HG03342 (cell line): ENCODE measurements around the gene ELAVL1.

Source experiments
- ATAC-seq: cut with Tn5 transposase; IDR thresholded peaks from one replicate; pipeline ENCODE4 v1.9.1; 2021; ENCODE audit warnings: mild to moderate bottlenecking, moderate library complexity; ENCODE audit not compliant: unreplicated experiment

Gene ELAVL1

DNA sequence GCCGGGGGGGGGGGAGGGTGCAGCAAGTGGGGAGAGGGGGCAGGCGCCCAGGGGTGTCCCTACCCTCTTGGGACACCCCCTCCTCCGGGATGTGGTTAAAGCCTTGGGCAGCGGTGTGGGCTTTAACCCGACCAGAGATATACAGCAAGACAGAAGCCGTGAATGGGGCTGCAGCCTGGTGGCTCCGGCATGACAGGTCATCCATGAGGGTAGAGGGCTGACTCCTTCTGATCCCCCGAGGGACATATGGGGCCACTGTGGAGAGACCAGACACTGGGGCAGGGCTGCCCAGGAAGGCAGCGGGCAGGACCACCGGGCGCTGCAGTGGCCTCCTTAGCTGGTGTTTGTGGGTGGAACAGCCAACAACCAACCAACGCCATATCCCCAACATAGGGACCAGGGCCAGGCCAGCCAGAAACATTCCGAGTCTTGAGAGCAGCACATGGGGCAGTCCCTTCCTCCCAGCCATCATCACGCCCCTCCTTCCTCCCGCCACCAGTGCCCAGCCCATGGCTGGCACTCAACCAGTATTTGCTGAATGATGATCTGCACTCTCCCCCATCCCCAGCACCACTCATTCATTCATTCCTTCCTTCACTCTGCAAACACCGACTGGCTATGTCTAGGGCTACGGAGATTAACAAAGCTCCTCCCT lies 18.2 kb downstream of the ELAVL1 start:
- ATAC-seq: no peak

DNA sequence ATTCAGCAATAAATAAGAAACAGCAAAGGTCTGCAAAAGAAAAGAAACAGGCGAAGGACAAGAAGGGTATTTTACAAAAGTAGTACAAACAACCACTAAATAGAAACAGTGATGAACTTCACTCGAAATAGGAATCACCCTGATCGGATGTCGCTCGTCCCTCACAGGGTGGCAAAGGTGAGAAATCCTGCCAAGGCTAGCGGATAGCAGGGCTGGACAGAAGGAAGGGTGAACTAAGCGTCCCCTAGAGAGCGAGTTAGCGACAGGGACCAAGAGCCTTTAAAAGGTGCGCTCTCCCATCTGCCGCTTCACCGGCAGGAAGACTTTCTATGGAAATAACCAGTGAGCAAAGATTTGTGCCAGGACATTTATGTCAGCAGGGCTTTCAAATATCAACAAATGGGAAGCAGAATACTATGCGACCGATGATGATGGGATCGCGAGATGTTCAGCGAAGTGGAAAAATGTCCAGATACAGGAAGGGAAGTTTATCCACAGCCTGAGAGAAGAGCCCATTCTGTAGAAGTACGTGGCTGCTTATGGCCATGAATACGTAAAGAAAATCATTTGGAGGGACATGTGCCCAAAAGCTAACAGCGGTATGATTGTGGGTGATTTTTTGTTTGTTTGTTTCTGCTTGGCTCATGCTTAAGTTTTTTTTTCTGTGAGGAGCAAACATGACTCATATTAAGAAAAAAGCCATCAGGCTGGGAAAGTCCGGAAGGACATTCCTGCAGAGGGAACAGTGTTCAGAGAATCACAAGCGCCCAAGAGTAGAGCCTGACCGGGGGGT lies 18.9 kb downstream of the ELAVL1 start:
- no peak for ATAC-seq

DNA sequence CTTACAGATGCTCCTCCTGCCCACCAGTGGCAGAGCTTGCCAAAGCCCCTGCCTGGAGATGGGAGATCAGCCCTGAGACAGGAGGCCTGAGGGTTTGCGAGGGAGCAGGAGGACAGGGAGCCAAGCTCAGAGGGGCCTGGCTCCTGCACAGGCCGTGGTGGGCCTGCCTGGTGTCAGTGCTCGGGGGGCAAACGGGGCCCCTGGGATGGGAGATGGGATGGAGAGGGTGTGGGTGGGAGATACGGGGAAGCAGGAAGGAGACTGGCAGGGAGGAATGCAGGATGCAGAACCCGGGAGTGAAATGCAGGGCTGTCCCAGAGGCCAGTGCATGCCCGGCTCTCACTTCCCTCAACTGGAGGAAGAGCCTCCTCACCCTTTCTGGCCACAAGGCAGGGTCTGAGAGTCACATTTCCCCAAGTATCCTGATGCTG lies 19.9 kb downstream of the ELAVL1 start:
- ATAC-seq: no peak

DNA sequence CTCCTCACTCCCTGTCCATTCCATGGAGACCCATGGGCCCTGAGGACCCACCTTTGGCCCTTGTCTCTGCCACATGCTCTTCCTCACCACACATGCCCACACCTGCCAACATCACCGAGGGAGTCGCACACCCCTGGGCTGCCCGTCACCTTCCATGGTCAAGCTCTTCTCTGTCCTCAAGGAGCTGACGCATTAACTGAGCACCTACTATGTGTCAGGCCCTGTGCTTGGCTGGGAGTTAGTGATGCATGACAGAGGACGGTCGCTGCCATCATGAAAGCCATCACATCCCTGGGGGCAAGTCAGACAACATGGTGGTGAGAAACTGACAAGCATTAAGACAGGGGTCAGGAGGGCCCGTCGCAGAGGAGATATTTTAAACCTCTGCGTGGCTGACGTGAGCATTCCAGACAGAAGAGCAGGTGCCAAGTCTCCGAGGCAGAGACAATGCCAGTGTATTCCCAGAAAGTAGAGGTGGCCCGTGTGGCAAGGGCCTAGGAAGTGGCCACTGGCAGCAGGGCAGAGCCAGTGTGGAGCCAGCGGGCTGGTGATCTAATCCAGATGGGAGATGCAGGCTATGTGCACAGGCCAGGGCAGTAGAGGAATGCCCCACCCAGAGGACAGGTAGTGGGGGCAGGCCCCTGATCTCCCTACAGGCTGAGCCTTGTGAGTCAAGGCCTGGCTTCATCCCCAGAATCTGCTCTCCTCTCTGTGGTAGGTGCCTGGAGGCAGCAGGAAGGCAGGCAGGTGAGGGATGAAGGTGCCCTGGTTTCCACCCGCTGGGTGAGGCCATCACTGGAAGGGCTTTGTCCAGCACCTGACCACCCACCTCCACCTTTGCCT lies 21.2 kb downstream of the ELAVL1 start:
- ATAC-seq: no peak

DNA sequence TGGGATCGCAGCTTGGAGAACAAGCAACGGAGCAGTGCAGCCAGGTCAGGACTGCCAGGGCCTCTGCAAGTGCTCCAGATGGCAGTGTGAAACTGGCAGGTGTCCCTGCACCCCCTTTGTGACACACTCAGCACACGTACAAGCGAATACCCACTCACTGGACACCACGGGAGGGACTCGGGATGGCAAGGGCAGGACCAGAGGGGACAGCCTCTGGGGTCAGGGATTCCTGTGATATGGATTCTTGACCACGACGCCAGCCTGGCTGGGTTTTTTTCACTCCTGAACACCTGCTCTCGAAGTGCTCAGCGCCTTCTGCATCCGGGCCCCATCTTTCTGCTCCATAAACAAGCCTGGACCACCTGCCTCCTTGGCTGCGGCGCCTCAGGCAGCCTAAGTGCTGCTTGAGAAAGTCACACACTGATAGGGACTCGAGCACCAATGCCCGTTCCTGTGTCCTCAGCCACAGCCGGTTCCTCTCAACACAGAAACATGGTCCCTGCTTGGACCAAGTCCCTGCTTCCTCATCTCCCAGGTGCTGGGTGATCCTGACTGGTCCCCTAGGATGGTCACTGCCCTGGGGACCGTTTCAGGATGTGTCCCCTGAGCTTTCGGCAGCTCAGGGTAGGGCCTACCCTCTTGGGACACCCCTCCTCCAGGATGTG lies 22.0 kb downstream of the ELAVL1 start:
- ATAC-seq: no peak

DNA sequence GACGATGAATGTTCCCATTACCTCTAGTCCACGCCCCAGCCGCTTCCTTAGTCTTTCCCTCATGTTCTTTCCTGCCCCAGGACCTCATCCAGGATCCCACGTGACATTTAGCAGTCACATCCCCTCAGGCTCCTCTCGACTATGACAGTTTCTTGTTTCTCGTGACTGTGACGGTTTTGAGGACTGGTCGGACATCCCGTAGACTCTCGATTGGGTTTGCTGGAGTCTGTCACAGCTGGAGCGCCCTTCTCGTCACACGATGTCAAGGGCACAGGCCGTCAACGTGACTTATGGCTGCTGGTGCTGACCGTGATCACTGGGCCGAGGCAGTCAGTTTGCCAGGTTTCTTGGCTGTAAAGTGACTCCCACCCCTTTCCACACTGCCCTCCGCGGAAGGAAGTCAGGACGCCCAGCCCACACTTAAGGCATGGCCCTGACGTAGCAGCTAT lies 22.8 kb downstream of the ELAVL1 start:
- ATAC-seq: no peak

DNA sequence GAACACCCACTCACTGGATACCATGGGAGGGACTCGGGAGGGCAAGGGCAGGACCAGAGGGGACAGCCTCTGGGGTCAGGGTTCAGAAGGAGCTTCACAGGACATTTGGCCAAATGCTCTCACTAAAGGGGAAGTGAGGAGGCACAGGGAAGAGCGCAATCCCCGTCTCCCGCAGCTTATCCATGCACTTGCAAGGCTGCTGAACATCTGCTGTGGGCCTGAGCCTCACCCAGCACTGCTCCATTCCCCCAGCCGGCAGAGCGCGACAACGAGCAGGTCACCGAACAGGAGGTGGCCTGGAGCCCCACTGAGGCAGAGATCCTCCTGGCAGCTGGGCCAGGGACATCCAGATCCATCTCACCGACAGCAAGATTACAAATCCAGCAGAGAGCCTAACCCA lies 23.3 kb downstream of the ELAVL1 start:
- no peak for ATAC-seq

DNA sequence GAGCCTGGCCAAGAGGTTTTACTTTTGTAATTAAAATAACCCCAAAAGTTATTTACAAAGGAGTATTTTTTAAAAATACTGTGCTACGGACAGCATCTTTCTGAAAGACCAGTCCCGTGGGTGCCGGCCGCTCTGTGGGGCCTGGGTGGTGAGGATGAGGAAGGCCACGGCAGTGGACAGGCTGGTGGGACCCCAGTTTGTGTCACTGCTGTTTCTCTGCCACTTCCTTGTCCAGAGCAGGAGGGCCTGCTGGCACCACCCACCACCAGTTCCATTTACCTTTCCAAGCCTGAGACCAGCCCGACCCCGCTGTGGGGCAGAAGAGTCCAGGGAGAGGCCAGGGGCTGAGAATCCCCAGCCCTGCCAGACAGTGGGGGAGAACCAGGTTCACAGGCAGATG lies 23.8 kb downstream of the ELAVL1 start:
- no peak for ATAC-seq

DNA sequence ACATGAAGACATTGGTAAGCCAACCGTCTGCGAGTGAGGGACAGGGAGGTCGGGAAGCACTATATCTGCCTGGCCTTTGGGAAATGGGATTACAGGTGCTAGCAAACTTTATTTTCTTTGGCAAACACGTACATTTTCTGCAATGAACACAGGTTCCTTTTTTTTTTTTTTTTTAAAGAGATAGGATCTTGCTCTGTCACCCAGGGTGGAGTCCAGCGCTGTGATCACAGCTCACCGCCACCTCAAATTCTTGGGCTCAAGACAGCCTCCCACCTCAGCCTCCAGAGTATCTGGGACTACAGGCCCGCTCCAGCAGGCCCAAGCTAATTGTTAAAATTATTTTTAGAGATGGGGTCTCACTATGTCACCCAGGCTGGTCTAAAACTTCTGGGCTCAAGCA lies 24.2 kb downstream of the ELAVL1 start:
- no peak for ATAC-seq

DNA sequence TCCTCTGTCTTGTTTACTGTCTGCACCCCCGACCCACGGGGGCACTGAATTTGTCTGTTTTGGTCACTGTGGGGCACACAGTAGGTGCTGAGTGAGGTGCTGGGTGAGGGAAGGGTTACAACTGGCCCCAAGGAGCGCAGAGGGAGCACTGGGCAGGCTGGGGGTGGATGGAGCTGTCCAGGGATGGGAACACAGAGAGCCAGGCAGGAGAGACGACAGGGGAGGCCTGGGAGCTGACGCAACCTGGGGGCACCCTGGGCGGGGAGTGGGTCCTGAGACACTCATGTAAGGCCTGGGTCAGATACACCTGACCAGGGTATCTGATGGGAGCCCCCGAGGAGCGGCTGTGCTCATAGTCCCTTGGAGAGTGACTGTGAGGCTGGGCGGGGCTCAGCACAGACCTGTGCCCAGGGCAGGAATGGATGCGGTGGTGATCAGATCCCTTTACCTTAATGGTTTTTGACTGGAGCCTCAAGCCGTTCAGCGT lies 24.8 kb downstream of the ELAVL1 start:
- no peak for ATAC-seq

DNA sequence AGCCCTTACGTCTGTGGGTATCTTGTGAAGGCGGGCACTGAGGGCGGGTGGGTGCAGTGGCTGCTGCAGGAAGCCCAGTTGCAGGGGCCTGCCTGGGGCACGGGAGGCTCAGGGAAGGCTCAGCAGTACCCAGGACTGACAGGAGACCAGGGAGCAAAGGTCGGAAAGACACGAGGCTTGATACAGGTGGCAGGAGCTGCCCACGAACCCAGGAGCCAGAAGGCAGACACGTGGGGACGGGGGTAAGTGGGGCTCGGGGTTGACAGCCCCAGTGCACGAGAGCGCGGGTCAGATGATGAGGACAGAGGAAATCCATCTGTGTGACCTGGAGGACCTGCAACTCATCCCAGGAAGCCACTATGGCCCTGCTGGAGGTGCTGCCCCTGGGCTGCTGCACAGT lies 25.3 kb downstream of the ELAVL1 start:
- ATAC-seq: no peak

DNA sequence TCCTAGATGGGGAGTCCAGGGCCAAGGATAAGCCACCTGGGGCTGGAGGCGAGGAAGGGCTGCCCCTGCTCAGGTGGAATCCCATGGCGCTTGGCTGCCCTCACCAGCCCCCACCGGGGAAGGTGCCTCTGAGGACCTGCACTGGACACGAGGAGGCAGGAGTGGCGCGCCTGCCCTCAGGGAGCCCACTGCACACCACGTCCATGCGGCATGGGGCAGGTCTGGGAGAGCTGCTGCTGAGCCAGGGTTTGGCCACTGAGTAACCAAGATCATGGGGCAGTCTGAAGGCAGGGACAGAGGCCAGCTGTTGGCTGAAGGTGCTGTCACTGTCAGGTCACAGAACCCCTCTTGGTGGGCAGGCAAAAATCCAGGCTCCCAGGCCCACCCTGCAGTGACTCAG lies 25.9 kb downstream of the ELAVL1 start:
- ATAC-seq: no peak

DNA sequence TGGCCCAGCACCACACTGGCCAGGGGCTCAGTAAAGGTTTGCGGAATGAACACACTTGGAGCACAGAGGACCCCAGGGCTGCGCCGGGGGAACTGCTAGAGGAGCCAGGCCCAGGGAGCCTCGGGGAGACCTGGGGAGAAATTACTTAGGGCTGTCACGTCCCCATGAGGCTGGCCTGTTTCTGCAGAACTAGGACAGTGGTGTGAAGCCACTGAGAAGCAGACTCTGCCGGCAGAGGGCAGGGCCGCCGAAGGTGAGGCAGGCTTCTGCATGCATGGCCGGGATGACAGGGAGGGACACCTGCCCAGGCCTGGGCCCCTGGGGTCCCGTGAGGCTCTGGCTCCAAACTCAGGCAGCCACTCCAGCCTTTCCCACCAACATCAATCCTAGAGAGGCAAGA lies 26.4 kb downstream of the ELAVL1 start:
- ATAC-seq: no peak

DNA sequence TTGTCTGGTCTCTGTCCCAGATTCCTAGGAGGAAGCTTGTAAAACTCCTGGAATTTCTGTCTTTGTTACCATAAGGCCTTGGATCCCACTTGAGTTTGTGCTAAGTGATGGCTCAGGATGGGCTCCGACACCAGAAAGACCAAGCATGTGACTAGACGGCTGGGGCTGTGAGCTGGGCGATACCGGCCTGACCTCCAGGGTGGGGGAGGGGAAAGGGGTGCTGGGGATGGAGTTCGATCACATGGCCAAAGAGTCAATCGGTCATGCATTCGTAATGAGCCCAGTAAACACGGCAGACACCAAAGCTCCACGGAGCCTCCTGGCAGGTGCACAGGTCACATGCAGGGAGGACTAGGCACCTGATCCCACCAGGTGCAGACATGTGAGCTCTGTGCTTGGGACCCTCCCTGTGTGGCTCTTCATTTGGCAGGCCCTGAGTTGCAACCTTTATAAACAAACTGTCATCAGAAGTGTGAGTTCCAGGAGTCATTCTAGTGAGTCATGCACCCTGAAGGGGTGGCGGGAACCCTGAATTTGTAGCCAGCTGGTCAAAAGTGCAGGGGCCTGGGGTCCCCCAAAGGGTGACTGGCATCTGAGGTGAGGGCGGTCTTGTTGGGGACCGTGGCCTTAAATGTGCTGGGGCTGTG lies 27.1 kb downstream of the ELAVL1 start:
- ATAC-seq: no peak

DNA sequence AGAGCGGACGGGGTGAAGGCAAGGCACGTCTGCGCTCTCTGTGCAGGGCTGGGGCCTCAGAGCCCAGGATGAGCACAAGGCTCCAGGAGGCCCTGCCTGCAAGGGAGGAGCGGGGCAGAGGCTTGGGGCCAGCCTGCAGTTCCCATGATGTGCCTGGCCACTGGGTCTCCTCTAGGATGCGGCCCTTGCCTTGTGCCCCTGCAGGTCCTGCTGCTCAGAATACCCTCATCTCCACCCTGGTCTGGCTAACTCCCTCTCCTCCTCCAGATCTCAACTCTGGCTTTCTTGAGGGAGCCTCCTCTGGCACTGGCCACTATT lies 27.8 kb downstream of the ELAVL1 start:
- no peak for ATAC-seq

DNA sequence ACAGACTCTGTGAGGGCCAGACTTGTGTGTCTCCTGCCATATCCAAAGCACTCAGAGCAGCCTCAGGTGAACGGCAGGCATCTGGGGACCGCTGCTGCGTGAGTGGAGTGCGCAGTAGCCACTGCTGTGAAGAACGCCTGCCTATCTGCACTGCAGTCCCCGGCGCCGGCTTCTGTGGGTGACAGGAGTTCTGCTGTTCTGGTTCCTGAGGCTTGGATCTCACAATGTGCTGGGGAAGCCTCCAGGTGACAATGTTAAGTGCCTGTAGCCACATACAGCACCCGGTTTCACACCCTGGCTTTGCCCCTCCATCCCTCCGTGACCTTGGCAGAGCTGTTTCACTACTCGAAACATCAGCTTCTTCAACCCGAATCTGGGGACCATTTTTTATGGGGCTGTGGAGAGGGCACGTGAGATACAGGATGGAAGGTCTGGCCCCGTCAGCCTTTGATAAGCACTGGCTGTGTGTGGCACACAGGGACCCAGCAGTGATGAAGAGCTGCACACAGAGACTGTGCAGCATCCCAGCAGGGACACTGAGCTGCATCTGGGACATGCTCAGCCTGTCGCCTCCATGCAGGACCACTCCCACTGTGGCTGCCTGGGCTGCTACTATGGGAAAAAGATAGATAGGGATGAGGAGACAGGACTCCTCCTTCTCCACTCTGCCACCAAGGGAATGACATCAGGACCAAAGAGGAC lies 28.3 kb downstream of the ELAVL1 start:
- no peak for ATAC-seq

DNA sequence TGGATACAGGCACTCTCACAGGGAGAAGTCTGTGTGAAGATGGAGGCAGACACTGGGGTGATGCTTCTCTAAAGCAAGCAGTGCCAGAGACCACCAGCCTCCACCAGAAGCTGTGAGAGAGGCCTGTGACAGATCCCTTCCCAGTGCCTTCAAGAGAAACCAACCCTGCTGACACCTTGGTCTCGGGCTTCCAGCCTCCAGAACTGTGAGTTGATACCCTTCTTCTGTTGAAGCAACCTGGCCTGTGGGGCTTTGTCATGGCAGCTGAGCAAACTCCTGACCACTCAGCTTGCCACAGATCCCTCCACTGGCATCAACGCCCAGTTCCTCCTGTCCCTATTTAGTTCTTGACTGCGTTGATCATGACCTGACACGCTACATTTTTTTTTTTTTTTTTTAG lies 29.0 kb downstream of the ELAVL1 start:
- no peak for ATAC-seq

DNA sequence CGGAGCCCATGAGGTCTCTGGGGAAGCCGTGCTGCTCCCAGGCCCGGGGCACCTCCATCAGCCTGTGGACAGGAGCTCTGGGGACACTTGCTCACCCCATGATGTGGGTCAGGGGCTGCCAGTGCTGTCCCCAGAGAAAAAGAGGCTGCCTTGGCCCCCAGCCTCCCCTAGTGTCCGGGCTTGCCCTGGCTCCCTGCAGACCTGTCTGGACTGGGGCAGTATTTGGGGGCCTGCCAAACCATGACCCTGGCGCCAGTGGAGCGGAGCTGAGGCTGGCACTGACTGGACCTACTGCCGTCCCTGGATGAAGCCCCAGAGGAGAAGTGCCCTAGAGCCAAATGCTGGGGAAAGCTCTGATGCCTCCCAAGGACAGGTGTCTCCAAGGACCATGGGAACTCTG lies 30.4 kb downstream of the ELAVL1 start:
- ATAC-seq: no peak

DNA sequence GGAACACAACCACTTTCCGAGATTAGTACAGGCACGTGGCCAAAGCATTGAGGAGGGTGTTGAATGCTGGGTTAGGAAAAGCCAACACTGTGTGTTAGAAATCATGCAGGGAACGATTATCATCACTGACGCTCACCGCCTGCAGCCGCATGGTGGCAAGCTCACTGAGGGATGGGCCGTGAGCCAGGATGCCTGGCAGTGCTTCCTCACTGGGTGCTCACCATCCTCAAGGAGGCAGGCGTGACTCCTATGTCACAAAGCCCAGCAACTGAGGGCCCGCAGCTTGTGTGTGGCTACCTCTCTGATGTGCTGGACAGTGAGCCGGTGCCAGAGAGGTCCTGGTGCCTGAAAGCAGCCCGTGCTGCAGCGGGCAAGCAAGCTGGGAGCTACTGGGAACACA lies 31.6 kb downstream of the ELAVL1 start:
- no peak for ATAC-seq
